Fibroblast of lung (primary cell): ENCODE data around the gene SNAP47. TPM values are rescaled to one million over a fixed set of nuclear protein-coding genes. Genes with fewer than 3 reads are reported as not detected.

Experiments
- DNase-seq, 2 donors: peaks; one replicate each; pipeline versions ENCODE4 v3.0.0 to v3.0.0-alpha.2; 2010; ENCODE audit warnings: low read depth in 2 of 2
- H2AFZ ChIP-seq: 2 replicates; pipeline ENCODE4 v1.5.1; 2012; ENCODE audit warnings: low read length, control low read depth, inconsistent platforms
- H3K27ac ChIP-seq: 2 replicates; pipeline ENCODE4 v1.5.1; 2011; ENCODE audit warnings: low read length, control low read depth; ENCODE audit not compliant: insufficient read depth
- H3K27me3 ChIP-seq: 2 replicates; pipeline ENCODE4 v1.5.1; 2011; ENCODE audit warnings: mild to moderate bottlenecking, low read length; ENCODE audit not compliant: control insufficient read depth, insufficient read depth
- H3K36me3 ChIP-seq: 2 replicates; pipeline ENCODE4 v1.5.1; 2011; ENCODE audit warnings: low read length; ENCODE audit not compliant: control insufficient read depth, insufficient read depth
- H3K4me1 ChIP-seq: 2 replicates; pipeline ENCODE4 v1.5.1; 2011; ENCODE audit warnings: low read length; ENCODE audit not compliant: control insufficient read depth, insufficient read depth; ENCODE audit errors: extremely low read depth
- H3K4me2 ChIP-seq: 2 replicates; pipeline ENCODE4 v1.5.1; 2011; ENCODE audit warnings: low read length, control low read depth; ENCODE audit not compliant: insufficient read depth; ENCODE audit errors: extremely low read depth
- H3K4me3 ChIP-seq, 4 experiments: fragments of 200-600 bp in 1 of 4; sonication (generic) in 1 of 4; replicated peaks in 1 of 4; 2 replicates each; pipeline ENCODE4 v1.5.1; 2011 to 2016; ENCODE audit warnings: low read length in 4 of 4, low read depth in 3 of 4, mild to moderate bottlenecking in 3 of 4, control low read depth in 2 of 4, inconsistent platforms in 1 of 4, mixed read lengths in 1 of 4; ENCODE audit not compliant: insufficient read depth in 1 of 4; ENCODE audit errors: control extremely low read depth in 1 of 4
- H3K79me2 ChIP-seq: 2 replicates; pipeline ENCODE4 v1.5.1; 2012; ENCODE audit warnings: mild to moderate bottlenecking, low read length, inconsistent platforms; ENCODE audit not compliant: control insufficient read depth, insufficient read depth
- H3K9ac ChIP-seq: 2 replicates; pipeline ENCODE4 v1.5.1; 2011; ENCODE audit warnings: mild to moderate bottlenecking, low read length, control low read depth; ENCODE audit not compliant: insufficient read depth
- H3K9me3 ChIP-seq: 2 replicates; pipeline ENCODE4 v1.5.1; 2012; ENCODE audit warnings: low read depth, low read length; ENCODE audit not compliant: control insufficient read depth, insufficient read depth
- H4K20me1 ChIP-seq: 2 replicates; pipeline ENCODE4 v1.5.1; 2011; ENCODE audit warnings: low read length; ENCODE audit not compliant: control insufficient read depth, insufficient read depth; ENCODE audit errors: extremely low read depth
- CTCF ChIP-seq, 2 donors: IDR thresholded peaks in 1 of 2; conservative IDR thresholded peaks in 1 of 2; 1 replicate in 1 of 2; 2 replicates in 1 of 2; pipeline ENCODE4 v1.5.1; 2011 to 2012; ENCODE audit warnings: low read length in 2 of 2, control low read depth in 1 of 2, inconsistent platforms in 1 of 2, low read depth in 1 of 2, mild to moderate bottlenecking in 1 of 2
- EZH2 ChIP-seq: IDR thresholded peaks from 2 replicates; pipeline ENCODE4 v1.5.1; 2012; ENCODE audit warnings: low read length, control low read depth, mild to moderate bottlenecking; ENCODE audit errors: missing control alignments
- polyA plus RNA-seq, 2 donors: library from polyadenylated mRNA; depleted of rRNA in 1 of 2; stranded (reverse) in 1 of 2; unstranded in 1 of 2; fragments of >200 nt; gene quantifications; 2 replicates each; pipeline ENCODE4 v1.2.1, GENCODE V29; 2011 to 2012; ENCODE audit warnings: missing spikeins in 1 of 2
- total RNA-seq: library from RNA; depleted of rRNA; stranded (reverse); fragments of >200 nt; gene quantifications from 2 replicates; pipeline ENCODE4 v1.2.1, GENCODE V29; 2014

SNAP47 gene
- total and polyA plus RNA-seq, 2 donors (not counting 1 experiment from before 2014, with no cell fraction given) = 32.4 to 66.9 TPM

- Histone ChIP-seq H3K9me3 (no peaks in the 10 kb centered on the region), H3K36me3 (peaks cover 6% of the 10 kb centered on the region), H3K4me1 (peaks cover 4% of the 10 kb centered on the region), H3K9ac (no peak overlapping the region), H3K27me3 (no peaks in the 10 kb centered on the region), H2AFZ (no peak overlapping the region), H3K4me2 (no peak overlapping the region), H4K20me1 (no peaks in the 10 kb centered on the region), H3K4me3 (no peak overlapping the region), H3K79me2 (peaks cover 33% of the 10 kb centered on the region), H3K27ac (no peak overlapping the region)
- TF ChIP-seq CTCF (conservative IDR thresholded peaks at IDR 0.05 in 1 of 2, IDR thresholded peaks at IDR 0.05 in 1 of 2; ENCODE audit: low read depth in 1 of 2, low read length in 2 of 2) (no peak), EZH2 (no peak)
- DNase-seq = no peak
Measured at GRCh38 chr1:227731696-227732585, 3.3 kb upstream of the SNAP47 start.

GRCh38 chr1:227732586-227733308 is 2.5 kb upstream of the SNAP47 start:
- Histone ChIP-seq H3K9me3 (no peaks in the 10 kb centered on the region), H3K4me1 (peaks cover 4% of the 10 kb centered on the region), H3K27me3 (no peaks in the 10 kb centered on the region), H3K4me3 (no peak overlapping the region), H3K27ac (no peak overlapping the region), H3K9ac (no peak overlapping the region), H3K4me2 (no peak overlapping the region), H3K36me3 (peaks cover 6% of the 10 kb centered on the region), H3K79me2 (peaks cover 41% of the 10 kb centered on the region), H2AFZ (no peak overlapping the region), H4K20me1 (no peaks in the 10 kb centered on the region)
- TF ChIP-seq CTCF (conservative IDR thresholded peaks at IDR 0.05 in 1 of 2, IDR thresholded peaks at IDR 0.05 in 1 of 2; ENCODE audit: low read depth in 1 of 2, low read length in 2 of 2) = no peak
- TF ChIP-seq EZH2 = no peak
- no peak for DNase-seq

GRCh38 chr1:227733309-227733705 is 1.9 kb upstream of the SNAP47 start:
- peaks cover 41% of the 10 kb centered on the region for H3K79me2 ChIP-seq
- TF ChIP-seq EZH2 (no peak), CTCF (conservative IDR thresholded peaks at IDR 0.05 in 1 of 2, IDR thresholded peaks at IDR 0.05 in 1 of 2; ENCODE audit: low read depth in 1 of 2, low read length in 2 of 2) (no peak)
- DNase-seq = no peak

More at GRCh38 chr1:227733309-227733705, 1.9 kb upstream of the SNAP47 start:
- no peak overlapping the region for H3K4me2 ChIP-seq
- peaks cover 4% of the 10 kb centered on the region for H3K4me1 ChIP-seq
- no peaks in the 10 kb centered on the region for H3K27me3 ChIP-seq
- H3K9ac ChIP-seq = no peak overlapping the region
- no peak overlapping the region for H2AFZ ChIP-seq
- no peaks in the 10 kb centered on the region for H4K20me1 ChIP-seq
- peaks cover 6% of the 10 kb centered on the region for H3K36me3 ChIP-seq
- no peaks in the 10 kb centered on the region for H3K9me3 ChIP-seq
- H3K4me3 ChIP-seq = no peak overlapping the region
- no peak overlapping the region for H3K27ac ChIP-seq
